Common myeloid progenitor, CD34-positive (primary cell): ENCODE measurements around the gene TMEM123.
A peak's percentile ranks its signal among the peaks of the same experiment; 100 is the strongest.
"Not testable (repeated sequence)": the region's sequence is repeated elsewhere in the genome, so short reads cannot be mapped to it uniquely, and the experiment has no call there.

Source experiments
- CTCF ChIA-PET: fragments of 350-600 bp; sonication (Branson Sonifier 250); formaldehyde crosslinking; loops from one replicate; lab custom pipeline; 2021; ENCODE audit warnings: antibody characterized with exemption; lab: Charles Lee
- POLR2A ChIA-PET: fragments of 350-600 bp; sonication (Branson Sonifier 250); formaldehyde crosslinking; loops from one replicate; lab custom pipeline; 2021; ENCODE audit warnings: antibody characterized with exemption; lab: Charles Lee
- DNase-seq, 3 donors: peaks; one replicate each; pipeline versions ENCODE4 v3.0.0 to v3.0.0-alpha.2; 2013
- H3K27ac ChIP-seq, 2 experiments: 1 replicate in 1 of 2; 2 replicates in 1 of 2; pipeline ENCODE4 v1.7.0; 2013; ENCODE audit warnings: inconsistent platforms in 2 of 2, low read length in 2 of 2, mild to moderate bottlenecking in 2 of 2, low read depth in 1 of 2, moderate library complexity in 1 of 2; ENCODE audit not compliant: severe bottlenecking in 2 of 2, insufficient read depth in 1 of 2, poor library complexity in 1 of 2
- H3K27me3 ChIP-seq, 5 experiments: replicated peaks in 2 of 5; 1 replicate in 3 of 5; 2 replicates in 2 of 5; pipeline versions ENCODE4 v1.6.1 to v1.7.0; 2013; ENCODE audit warnings: low read length in 4 of 5, mild to moderate bottlenecking in 2 of 5, moderate library complexity in 2 of 5, inconsistent platforms in 1 of 5; ENCODE audit not compliant: insufficient read depth in 5 of 5, control insufficient read depth in 4 of 5
- H3K36me3 ChIP-seq, 4 experiments: 1 replicate in 2 of 4; 2 replicates in 2 of 4; pipeline versions ENCODE4 v1.6.1 to v1.7.0; 2013; ENCODE audit warnings: low read length in 3 of 4, control low read depth in 1 of 4, mild to moderate bottlenecking in 1 of 4; ENCODE audit not compliant: control insufficient read depth in 4 of 4, insufficient read depth in 4 of 4
- H3K4me1 ChIP-seq, 4 experiments: 1 replicate in 3 of 4; 2 replicates in 1 of 4; pipeline versions ENCODE4 v1.6.1 to v1.7.1; 2013; ENCODE audit warnings: low read length in 3 of 4, mild to moderate bottlenecking in 3 of 4, control low read depth in 1 of 4, inconsistent platforms in 1 of 4, moderate library complexity in 1 of 4; ENCODE audit not compliant: control insufficient read depth in 4 of 4, insufficient read depth in 4 of 4; ENCODE audit errors: control extremely low read depth in 1 of 4
- H3K4me3 ChIP-seq, 7 experiments: 1 replicate in 4 of 7; 2 replicates in 3 of 7; pipeline versions ENCODE4 v1.5.1 to v1.7.0; 2013; ENCODE audit warnings: mild to moderate bottlenecking in 7 of 7, low read length in 6 of 7, moderate library complexity in 6 of 7, inconsistent platforms in 2 of 7, low read depth in 2 of 7, control low read depth in 1 of 7; ENCODE audit not compliant: insufficient read depth in 4 of 7, control insufficient read depth in 1 of 7; ENCODE audit errors: extremely low read depth in 1 of 7
- H3K9me3 ChIP-seq, 5 experiments: 1 replicate in 4 of 5; 2 replicates in 1 of 5; pipeline versions ENCODE4 v1.6.1 to v1.7.1; 2013; ENCODE audit warnings: low read length in 4 of 5, mild to moderate bottlenecking in 2 of 5, inconsistent platforms in 1 of 5, low read depth in 1 of 5, moderate library complexity in 1 of 5; ENCODE audit not compliant: control insufficient read depth in 4 of 5, insufficient read depth in 2 of 5; ENCODE audit errors: control extremely low read depth in 1 of 5
- WGBS: methylation state at CpG from one replicate; pipeline ENCODE4 v1.1.5; 2013; ENCODE audit not compliant: insufficient coverage; 5-methylcytosine and 5-hydroxymethylcytosine counted together

The TMEM123 gene

DNA sequence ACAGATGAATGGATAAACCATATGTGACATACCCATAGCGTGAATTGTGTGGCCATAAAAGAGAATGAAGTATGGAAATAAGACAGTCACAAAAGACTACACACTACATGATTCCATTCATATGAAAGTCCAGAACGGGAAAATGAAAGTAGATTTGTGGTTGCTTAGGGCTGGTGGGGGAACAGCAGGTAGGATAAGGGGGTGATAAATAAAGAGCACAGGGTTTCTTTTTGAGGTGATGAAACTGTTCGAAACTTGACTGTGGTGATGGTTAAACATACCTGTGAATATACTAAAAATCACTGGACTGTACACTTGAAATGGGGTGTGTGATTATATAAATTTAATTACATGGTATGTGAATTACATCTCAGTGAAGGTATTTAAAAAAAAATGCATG, 16.9 kb downstream of the TMEM123 start:
- ChIA-PET CTCF (interaction anchor here (1.3 kb wide), 1 partner anchor 25 kb away, joined by 3 read pairs; no protein-coding TSS in a partner anchor), POLR2A (no interaction called here)
- no peak overlapping the region for H3K4me3 ChIP-seq

DNA sequence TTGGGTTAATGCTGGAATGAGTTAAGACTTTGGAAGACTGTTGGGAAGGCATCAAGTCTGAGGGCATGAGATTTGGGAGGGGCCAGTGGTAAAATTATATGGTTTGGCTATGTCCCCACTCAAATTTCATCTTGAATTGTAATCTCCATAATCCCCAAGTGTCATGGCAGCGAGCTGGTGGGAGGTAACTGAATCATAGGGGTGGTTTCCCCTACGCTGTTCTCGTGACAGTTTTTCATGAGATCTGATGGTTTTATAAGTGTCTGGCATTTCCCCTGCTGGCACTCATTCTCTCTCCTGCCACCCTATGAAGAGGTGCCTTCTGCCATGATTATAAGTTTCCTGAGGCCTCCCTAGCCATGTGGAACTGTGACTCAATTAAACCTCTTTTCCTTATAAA, 19.0 kb downstream of the TMEM123 start:
- DNase-seq, POLR2A ChIA-PET: not testable (repeated sequence)
- CTCF ChIA-PET, result interaction anchor here (1.2 kb wide), 1 partner anchor 14 kb away, joined by 4 read pairs; no protein-coding TSS in a partner anchor

More for the DNA sequence above, 16.9 kb downstream of the TMEM123 start:
- peaks cover 9 to 61% (median 24%) of the 10 kb centered on the region in 4 experiments for H3K36me3 ChIP-seq
- no peak overlapping the region for H3K27ac ChIP-seq
- H3K27me3 ChIP-seq, result no peaks in the 10 kb centered on the region
- 100% methylated on average over 1 of the region's 3 CpGs for WGBS
- H3K4me1 ChIP-seq, result peaks cover 0 to 2% (median 0%) of the 10 kb centered on the region in 4 experiments
- DNase-seq, result no peak
- H3K9me3 ChIP-seq, result peaks cover 0 to 15% (median 3%) of the 10 kb centered on the region in 5 experiments

DNA sequence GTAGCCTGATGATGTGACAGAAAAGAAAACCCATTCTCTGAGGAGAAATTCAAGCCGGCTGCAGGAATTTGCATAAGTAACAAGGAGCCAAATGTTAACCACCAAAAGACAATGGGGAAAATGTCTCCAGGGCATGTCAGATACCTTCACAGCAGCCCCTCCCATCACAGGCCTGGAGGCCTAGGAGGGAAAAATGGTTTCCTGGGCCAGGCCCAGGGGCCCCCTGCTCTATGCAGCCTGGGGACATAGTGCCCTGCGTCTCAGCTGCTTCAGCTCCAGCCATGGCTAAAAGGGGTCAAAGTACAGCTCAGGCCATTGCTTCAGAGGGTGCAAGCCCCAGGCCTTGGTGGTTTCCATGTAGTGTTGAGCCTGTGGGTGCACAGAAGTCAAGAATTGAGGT, 20.0 kb downstream of the TMEM123 start:
- 100% methylated on average over 1 of the region's 2 CpGs for WGBS
- CTCF ChIA-PET, result interaction anchor here (1.2 to 1.7 kb wide), 2 partner anchors 15 to 42 kb away, joined by 3 to 4 read pairs; no protein-coding TSS in a partner anchor
- POLR2A ChIA-PET, result not testable (repeated sequence)

More for the DNA sequence above, 19.0 kb downstream of the TMEM123 start:
- not testable (repeated sequence) for H3K4me1 ChIP-seq, H3K27ac ChIP-seq, H3K27me3 ChIP-seq, H3K4me3 ChIP-seq
- peaks cover 0 to 15% (median 3%) of the 10 kb centered on the region in 5 experiments for H3K9me3 ChIP-seq
- peaks cover 9 to 60% (median 34%) of the 10 kb centered on the region in 4 experiments for H3K36me3 ChIP-seq
- WGBS, result no CpG with 5 or more reads among the region's 3 CpGs

GRCh38 chr11:102431404-102431803, 21.2 kb downstream of the TMEM123 start:
- POLR2A ChIA-PET, result no interaction called here
- H3K27me3 ChIP-seq, result no peaks in the 10 kb centered on the region
- peaks cover 9 to 51% (median 27%) of the 10 kb centered on the region in 4 experiments for H3K36me3 ChIP-seq
- no peak overlapping the region for H3K27ac ChIP-seq
- DNase-seq, result no peak
- H3K9me3 ChIP-seq, result peaks cover 0 to 15% (median 3%) of the 10 kb centered on the region in 5 experiments
- peaks cover 0 to 5% (median 1%) of the 10 kb centered on the region in 4 experiments for H3K4me1 ChIP-seq
- CTCF ChIA-PET, result interaction anchor here (1.3 to 1.7 kb wide), 4 partner anchors 11 to 184 kb away, joined by 3 to 4 read pairs (median 3); no protein-coding TSS in a partner anchor
- H3K4me3 ChIP-seq, result no peak overlapping the region
- no CpG with 5 or more reads among the region's 2 CpGs for WGBS

More for the DNA sequence above, 20.0 kb downstream of the TMEM123 start:
- peaks cover 0 to 15% (median 3%) of the 10 kb centered on the region in 5 experiments for H3K9me3 ChIP-seq
- not testable (repeated sequence) for H3K27me3 ChIP-seq, H3K4me3 ChIP-seq, DNase-seq, H3K4me1 ChIP-seq, H3K27ac ChIP-seq
- H3K36me3 ChIP-seq, result peaks cover 9 to 55% (median 29%) of the 10 kb centered on the region in 4 experiments

DNA sequence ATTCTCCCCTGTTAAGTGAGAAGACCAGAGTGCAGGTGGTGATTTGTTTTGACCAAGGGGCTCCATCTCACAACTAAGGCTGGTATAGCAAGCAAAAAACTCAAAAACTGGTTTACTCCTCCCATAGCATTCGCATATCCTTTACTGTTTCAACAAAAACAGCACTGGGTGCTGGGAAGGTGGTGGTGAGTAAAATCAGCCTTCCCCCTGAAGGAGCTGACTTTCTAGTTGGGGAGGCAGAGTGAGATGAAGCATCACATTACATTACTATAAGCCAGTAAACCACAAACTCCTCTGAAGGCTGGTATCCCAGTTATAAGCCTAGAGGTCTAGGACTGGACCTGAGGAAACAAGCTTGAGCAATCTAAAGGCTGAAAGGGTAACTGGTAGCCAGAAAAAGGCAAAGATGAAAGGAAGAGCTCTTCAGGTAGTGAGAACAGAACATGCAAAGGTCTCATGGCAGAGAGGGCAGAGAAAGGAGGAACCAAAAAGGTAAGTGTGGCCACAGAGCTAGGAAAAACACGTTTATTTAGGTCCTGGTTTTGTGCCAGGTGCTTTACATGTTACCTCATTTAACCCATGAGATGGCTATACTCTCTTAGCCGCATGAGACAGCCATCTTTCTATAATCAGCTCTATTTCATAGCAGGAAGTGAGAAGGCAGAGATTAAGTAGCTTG, 22.3 kb downstream of the TMEM123 start:
- no peaks in the 10 kb centered on the region for H3K27me3 ChIP-seq
- H3K9me3 ChIP-seq, result peaks cover 0 to 15% (median 3%) of the 10 kb centered on the region in 5 experiments
- no peak overlapping the region for H3K4me3 ChIP-seq
- H3K27ac ChIP-seq, result peak overlapping the region in 1 of 2 experiments; percentile 27
- H3K4me1 ChIP-seq, result peaks cover 0 to 5% (median 1%) of the 10 kb centered on the region in 4 experiments
- H3K36me3 ChIP-seq, result peaks cover 2 to 41% (median 25%) of the 10 kb centered on the region in 4 experiments
- POLR2A ChIA-PET, result no interaction called here
- peak in 2 of 3 donors; percentile 17 to 41 for DNase-seq
- CTCF ChIA-PET, result interaction anchor here (0.8 to 1.4 kb wide), 3 partner anchors 10 to 70 kb away, joined by 3 to 4 read pairs (median 3); no protein-coding TSS in a partner anchor
- no CpG with 5 or more reads among the region's 3 CpGs for WGBS

DNA sequence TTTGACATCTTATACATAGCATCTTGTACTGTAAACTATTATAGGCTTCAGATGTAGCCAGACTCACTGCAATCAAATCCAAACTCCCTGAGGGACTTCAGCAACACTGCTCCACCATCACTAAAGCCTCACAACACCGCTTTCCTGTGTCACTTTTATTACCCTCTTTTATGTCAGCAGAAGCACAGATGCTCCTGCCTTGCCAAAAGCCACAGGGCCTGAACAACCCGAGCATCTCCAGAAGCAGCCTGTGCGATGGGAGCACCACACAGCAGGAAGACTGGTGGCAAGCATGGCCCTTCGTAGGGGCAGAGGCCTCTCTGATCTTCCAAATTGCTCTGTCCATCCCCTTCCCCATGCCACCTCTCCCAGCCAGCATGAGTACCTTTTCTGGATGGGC, 22.9 kb downstream of the TMEM123 start:
- Histone ChIP-seq H3K27me3 (no peaks in the 10 kb centered on the region), H3K27ac (no peak overlapping the region), H3K4me3 (no peak overlapping the region), H3K9me3 (peaks cover 0 to 15% (median 3%) of the 10 kb centered on the region in 5 experiments), H3K36me3 (peaks cover 6 to 46% (median 25%) of the 10 kb centered on the region in 4 experiments), H3K4me1 (peaks cover 0 to 5% (median 1%) of the 10 kb centered on the region in 4 experiments)
- WGBS, result 89% methylated on average over 3 of the region's 4 CpGs
- no peak for DNase-seq
- ChIA-PET POLR2A (no interaction called here), CTCF (interaction anchor here (0.8 kb wide), 1 partner anchor 70 kb away, joined by 3 read pairs; no protein-coding TSS in a partner anchor)
